Ovary (tissue), 9 donors: ENCODE data around the gene CPED1. TPM values are rescaled to one million over a fixed set of nuclear protein-coding genes. Genes with fewer than 3 reads are reported as not detected.
A peak's percentile ranks its signal among the peaks of the same experiment; 100 is the strongest.

ENCODE experiments used
- DNase-seq, 5 donors: peaks; one replicate each; pipeline ENCODE4 v3.0.0-alpha.2; 2019 to 2020
- H3K27ac ChIP-seq, 2 donors: fragments of 200-600 bp; one replicate each; pipeline versions ENCODE4 v1.5.1 to v1.8.0; 2019 to 2022
- H3K27me3 ChIP-seq: fragments of 200-600 bp; one replicate; pipeline ENCODE4 v1.8.0; 2022
- H3K36me3 ChIP-seq: fragments of 200-600 bp; sonication (generic); one replicate; pipeline ENCODE4 v1.5.1; 2019
- H3K4me1 ChIP-seq: one replicate; pipeline ENCODE4 v1.8.1; 2013; ENCODE audit warnings: mild to moderate bottlenecking, moderate library complexity; ENCODE audit not compliant: insufficient read depth
- H3K4me3 ChIP-seq: fragments of 200-600 bp; sonication (generic); one replicate; pipeline ENCODE4 v1.5.1; 2017
- H3K9me3 ChIP-seq, 2 donors: fragments of 200-600 bp in 1 of 2; sonication (generic) in 1 of 2; one replicate each; pipeline versions ENCODE4 v1.5.1 to v1.8.1; 2013 to 2019; ENCODE audit warnings: mild to moderate bottlenecking in 1 of 2, moderate library complexity in 1 of 2
- CTCF ChIP-seq, 3 donors: fragments of 450-650 bp in 2 of 3; fragments of 200-600 bp in 1 of 3; IDR thresholded peaks; one replicate each; pipeline versions ENCODE4 v1.5.1 to v1.8.0; 2016 to 2022; ENCODE audit warnings: antibody characterized with exemption in 3 of 3, mild to moderate bottlenecking in 1 of 3
- EP300 ChIP-seq: sonication (generic); formaldehyde crosslinking; IDR thresholded peaks from one replicate; pipeline ENCODE4 v1.6.1; 2017; ENCODE audit warnings: antibody characterized with exemption
- POLR2A ChIP-seq: fragments of 450-650 bp; IDR thresholded peaks from one replicate; pipeline ENCODE4 v1.6.1; 2017; ENCODE audit warnings: antibody characterized with exemption, mild to moderate bottlenecking, moderate library complexity
- WGBS, 3 donors: extraction: QIAGEN DNeasy Blood & Tissue Kit in 1 of 3; methylation state at CpG; one replicate each; pipeline versions ENCODE4 v1.1.5 to v1.1.7; 2013 to 2017; 5-methylcytosine and 5-hydroxymethylcytosine counted together
- intact Hi-C, 4 donors: fragments of 100-400 bp; cut with DNase I; formaldehyde crosslinking; loops; one replicate each; pipeline versions ENCODE4 v1.11.0 to v1.15.1; 2022 to 2023
- polyA plus RNA-seq, 2 donors: library from polyadenylated mRNA; stranded (reverse); fragments of 200-250 nt in 1 of 2; fragments of 350-450 nt in 1 of 2; fragmentation: Illumina TruSeq in 1 of 2; extraction: RNeasy Lipid Tissue Mini Kit (QIAGEN cat#74804) in 1 of 2; gene quantifications; one replicate each; pipeline ENCODE4 v1.2.3, GENCODE V29; 2013 to 2014
- total RNA-seq, 7 donors: library from RNA; depleted of rRNA in 2 of 7; stranded (reverse); fragments of >200 nt in 2 of 7; fragmentation: NEBNext Ultra II Directional in 3 of 7; extraction: Animal tissue kit (Norgen Biotek cat#: 25700) in 3 of 7; gene quantifications; one replicate each; pipeline versions ENCODE4 v1.1.0 to v1.2.4, GENCODE V29; 2016 to 2023
- donor health status: DM: no; HTN: no; CAD: no; lungs with moderate emphysema.
- donor health status: DM: no; HTN: no; CAD: no.
- donor health status: Bipolar disorder and iron deficiency.
- donor health status: DM: yes; HTN: yes; CAD: no.
- donor health status: DM: no; HTN: no; CAD: no.
- donor health status: DM: yes; HTN: yes; CAD: no.

CPED1 gene
- total and polyA plus RNA-seq, 9 donors, result 42.1 to 127 (median 88.8) TPM

DNA sequence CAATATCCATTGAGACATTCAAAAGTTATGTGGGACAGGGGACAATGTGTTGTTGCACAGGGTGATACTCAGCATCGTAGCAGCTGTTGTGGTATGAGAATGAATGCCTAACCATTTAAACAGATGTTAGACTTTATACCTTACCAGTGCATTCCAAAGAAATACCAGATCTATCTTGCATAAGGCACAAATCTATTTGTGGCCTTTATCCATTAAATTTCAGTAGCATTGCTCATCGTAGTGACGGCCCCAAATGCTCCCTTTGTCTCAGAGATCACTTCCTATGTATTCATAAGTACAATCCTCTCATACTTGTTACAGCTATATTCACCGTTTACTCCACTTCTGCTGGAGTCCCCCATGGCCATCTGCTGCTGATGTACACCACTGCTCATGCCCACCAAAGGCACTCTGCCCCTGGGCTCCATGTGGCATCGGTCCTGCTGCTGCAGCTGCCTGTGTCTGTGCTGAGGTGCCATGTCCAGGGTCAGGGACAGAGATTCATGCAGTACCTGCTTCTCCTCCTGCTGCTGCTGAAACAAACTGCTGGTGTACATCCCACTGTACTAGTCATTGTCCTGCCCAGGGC, 96.3 kb downstream of the CPED1 start:
- peak in 1 of 5 donors; percentile 27 for DNase-seq
- H3K36me3 ChIP-seq, result no peaks in the 10 kb centered on the region
- H3K4me1 ChIP-seq, result peaks cover 9% of the 10 kb centered on the region
- no peaks in the 10 kb centered on the region for H3K27me3 ChIP-seq
- H3K4me3 ChIP-seq, result no peak overlapping the region
- 18 to 51% (median 44%) methylated on average over 5 of the region's 5 CpGs for WGBS, 3 donors
- intact Hi-C loops, result loop anchor here in 2 of 4 donors (5.0 kb wide), 1 partner anchor 98 kb away; the partner anchor contains the start of gene CPED1 (in 2 of the 2)
- peak overlapping the region in 1 of 2 donors; percentile 17 for H3K27ac ChIP-seq
- TF ChIP-seq POLR2A (no peak), CTCF (IDR thresholded peaks at IDR 0.05) (no peak), EP300 (no peak)
- no peaks in the 10 kb centered on the region for H3K9me3 ChIP-seq

DNA sequence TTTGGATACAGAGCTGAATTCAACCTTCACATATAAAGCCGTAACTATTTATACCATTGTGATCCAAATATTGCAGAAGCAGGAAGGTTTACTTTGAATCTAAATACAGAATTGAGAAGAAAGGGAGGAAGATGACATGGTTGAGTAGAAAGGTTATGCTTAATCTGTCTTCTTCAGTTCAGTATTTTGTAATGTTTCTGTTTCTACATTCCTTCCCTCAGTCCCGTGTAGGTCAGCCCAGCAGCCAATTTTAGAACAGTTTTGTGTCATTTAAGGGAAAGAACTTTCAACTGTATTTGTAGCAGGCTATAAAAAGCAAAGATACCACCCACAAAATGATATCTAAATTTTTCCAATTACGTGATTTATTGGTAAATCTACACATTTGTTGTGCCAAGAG, 97.4 kb downstream of the CPED1 start:
- Histone ChIP-seq H3K27ac (peak overlapping the region; percentile 9 to 17), H3K9me3 (no peaks in the 10 kb centered on the region), H3K36me3 (no peaks in the 10 kb centered on the region), H3K4me1 (peaks cover 9% of the 10 kb centered on the region), H3K27me3 (no peaks in the 10 kb centered on the region), H3K4me3 (no peak overlapping the region)
- TF ChIP-seq POLR2A (no peak), EP300 (no peak), CTCF (IDR thresholded peaks at IDR 0.05) (no peak)
- intact Hi-C loops, result no loop called here
- no peak for DNase-seq
- 8 to 25% (median 16%) methylated on average over 3 of the region's 3 CpGs for WGBS, 3 donors

DNA sequence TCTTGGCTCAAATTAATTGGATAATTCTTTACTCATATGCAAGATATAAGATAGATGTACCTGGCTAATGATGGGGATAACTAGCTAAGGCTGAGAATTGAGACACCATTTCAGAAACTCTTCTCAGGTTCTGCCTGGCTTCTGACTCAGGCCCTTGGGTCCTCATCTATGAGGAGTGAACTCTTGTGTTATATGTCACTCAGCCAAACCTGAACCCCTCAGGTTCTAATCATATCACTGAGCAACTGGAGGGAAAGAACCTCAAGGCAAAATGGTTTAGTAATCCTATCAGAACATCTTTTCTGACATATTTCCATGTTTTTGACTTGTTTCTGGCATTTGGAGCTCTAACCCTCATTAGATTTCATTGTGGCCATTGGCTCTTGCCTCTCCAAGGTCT, 100.4 kb downstream of the CPED1 start:
- Histone ChIP-seq H3K4me1 (peaks cover 11% of the 10 kb centered on the region), H3K9me3 (no peaks in the 10 kb centered on the region), H3K27ac (no peak overlapping the region), H3K27me3 (no peaks in the 10 kb centered on the region), H3K4me3 (no peak overlapping the region), H3K36me3 (no peaks in the 10 kb centered on the region)
- intact Hi-C loops, result no loop called here
- TF ChIP-seq POLR2A, result no peak
- TF ChIP-seq CTCF (IDR thresholded peaks at IDR 0.05), result no peak
- TF ChIP-seq EP300, result no peak
- no peak for DNase-seq

- no peak for DNase-seq
- no peaks in the 10 kb centered on the region for H3K36me3 ChIP-seq
- no peaks in the 10 kb centered on the region for H3K27me3 ChIP-seq
- intact Hi-C loops, result no loop called here
- H3K4me3 ChIP-seq, result no peak overlapping the region
- H3K9me3 ChIP-seq, result no peaks in the 10 kb centered on the region
- 31 to 69% (median 51%) methylated on average over 2 of the region's 2 CpGs for WGBS, 3 donors
- TF ChIP-seq POLR2A (no peak), EP300 (no peak), CTCF (IDR thresholded peaks at IDR 0.05) (no peak)
- no peak overlapping the region for H3K27ac ChIP-seq
- peaks cover 2% of the 10 kb centered on the region for H3K4me1 ChIP-seq
Observed at GRCh38 chr7:121094829-121095228, 106.3 kb downstream of the CPED1 start.
